HFF-Myc (cell line): Measurements from ENCODE around the gene FGD2.
"Not testable (repeated sequence)": the region's sequence is repeated elsewhere in the genome, so short reads cannot be mapped to it uniquely, and the experiment has no call there.

ENCODE experiments used
- DNase-seq: peaks from one replicate; pipeline ENCODE4 v3.0.0-alpha.2; 2011; ENCODE audit warnings: low read depth; ENCODE audit errors: extremely low read depth
- H3K4me3 ChIP-seq: replicated peaks from 2 replicates; pipeline ENCODE4 v1.5.1; 2011; ENCODE audit warnings: low read depth, mild to moderate bottlenecking, control low read depth, low read length
- TF ChIP-seq, protein P1 (sequence below): IDR thresholded peaks from 2 replicates; pipeline ENCODE4 v1.5.1; 2012; ENCODE audit warnings: mild to moderate bottlenecking, low read depth, low read length, control low read depth; ENCODE audit errors: missing control alignments

FGD2 gene

DNA sequence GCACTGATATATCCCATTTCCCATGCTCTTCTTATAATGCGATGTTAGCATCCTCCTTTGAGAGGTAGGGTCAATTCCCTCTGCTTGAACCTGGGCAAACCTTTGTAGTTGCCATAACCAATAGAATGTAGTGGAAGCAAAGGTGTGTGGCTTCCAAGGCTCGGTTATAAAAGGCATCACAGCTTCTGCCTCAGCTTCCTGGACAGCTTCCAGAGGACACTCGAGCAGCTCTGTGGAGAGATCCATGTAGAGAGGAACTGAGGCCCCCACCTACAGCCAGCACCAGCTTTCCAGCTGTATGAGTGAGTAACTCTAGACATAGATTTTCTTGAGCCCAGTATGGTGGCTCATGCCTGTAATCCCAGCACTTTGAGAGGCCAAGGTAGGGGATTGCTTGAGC lies 36.7 kb downstream of the FGD2 start:
- TF ChIP-seq, protein P1, sequence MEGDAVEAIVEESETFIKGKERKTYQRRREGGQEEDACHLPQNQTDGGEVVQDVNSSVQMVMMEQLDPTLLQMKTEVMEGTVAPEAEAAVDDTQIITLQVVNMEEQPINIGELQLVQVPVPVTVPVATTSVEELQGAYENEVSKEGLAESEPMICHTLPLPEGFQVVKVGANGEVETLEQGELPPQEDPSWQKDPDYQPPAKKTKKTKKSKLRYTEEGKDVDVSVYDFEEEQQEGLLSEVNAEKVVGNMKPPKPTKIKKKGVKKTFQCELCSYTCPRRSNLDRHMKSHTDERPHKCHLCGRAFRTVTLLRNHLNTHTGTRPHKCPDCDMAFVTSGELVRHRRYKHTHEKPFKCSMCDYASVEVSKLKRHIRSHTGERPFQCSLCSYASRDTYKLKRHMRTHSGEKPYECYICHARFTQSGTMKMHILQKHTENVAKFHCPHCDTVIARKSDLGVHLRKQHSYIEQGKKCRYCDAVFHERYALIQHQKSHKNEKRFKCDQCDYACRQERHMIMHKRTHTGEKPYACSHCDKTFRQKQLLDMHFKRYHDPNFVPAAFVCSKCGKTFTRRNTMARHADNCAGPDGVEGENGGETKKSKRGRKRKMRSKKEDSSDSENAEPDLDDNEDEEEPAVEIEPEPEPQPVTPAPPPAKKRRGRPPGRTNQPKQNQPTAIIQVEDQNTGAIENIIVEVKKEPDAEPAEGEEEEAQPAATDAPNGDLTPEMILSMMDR = no peak
- H3K4me3 ChIP-seq = no peak overlapping the region
- no peak for DNase-seq

DNA sequence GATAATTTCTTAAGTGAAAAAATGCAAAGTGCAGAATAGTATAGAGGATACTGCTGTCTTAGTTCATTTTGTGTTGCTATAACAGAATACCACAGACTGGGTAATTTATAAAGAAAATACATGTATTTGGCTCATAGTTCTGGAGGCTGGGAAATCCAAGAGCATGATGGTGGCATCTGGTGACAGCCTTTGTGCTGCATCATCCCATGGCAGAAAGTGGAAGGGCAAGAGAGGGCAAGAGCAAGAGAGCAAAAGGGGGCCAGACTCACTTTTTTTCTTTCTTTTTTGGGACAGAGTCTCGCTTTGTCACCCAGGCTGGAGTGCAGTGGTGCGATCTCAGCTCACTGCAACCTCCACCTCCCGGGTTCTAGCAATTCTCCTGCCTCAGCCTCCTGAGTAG lies 37.6 kb downstream of the FGD2 start:
- DNase-seq, H3K4me3 ChIP-seq: not testable (repeated sequence)

DNA sequence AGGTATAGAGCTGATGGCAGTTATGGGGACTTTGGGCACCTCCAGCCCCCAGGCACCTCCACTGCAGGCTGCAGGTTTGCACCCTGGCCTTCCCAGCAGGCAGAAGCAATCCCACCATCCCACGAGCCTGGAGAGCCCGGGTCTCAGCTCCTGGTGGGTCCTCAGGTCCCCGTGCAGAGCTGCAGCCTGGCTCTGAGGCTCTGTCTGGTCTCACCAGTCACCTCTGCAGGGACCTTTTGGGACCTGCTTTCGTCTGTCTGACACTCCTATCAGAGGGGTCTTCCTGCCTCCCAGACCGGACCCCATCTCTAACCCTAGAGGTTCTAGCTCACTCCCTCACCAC lies 41.9 kb downstream of the FGD2 start:
- H3K4me3 ChIP-seq = no peak overlapping the region
- no peak for DNase-seq
- TF ChIP-seq, protein P1 = no peak

DNA sequence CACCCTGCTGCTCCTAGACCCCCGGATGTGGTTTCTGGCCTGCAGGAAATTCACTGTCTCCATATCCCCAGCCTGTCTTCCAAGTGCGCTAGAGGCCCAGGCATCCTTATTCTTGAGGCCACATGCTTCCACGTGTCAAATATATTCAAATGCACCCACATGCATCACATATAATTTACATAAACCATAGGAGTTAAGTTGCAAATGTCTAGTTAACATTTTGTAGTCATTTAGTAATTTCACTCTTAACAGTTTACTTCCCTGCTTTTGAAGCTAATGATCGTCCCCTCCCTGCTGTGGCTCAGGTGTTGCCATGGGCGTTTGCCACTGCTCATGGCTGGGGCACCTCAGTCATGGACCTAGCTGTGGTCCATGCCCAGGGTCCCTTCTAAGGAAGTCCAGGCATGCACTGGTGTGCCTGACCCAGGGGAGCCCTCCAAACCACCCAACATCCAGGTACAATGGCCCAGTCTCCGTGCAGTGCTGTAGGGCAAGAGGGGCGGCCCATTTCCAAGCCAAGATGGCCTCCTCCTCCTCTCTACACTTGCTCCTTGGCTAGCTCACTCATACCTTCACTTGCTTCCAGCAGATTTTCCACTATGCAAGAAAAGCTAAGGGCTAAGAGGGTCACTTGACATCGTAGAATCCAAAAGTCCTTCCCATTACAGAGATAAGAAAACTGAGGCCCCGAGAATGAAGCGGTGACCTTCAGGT lies 42.4 kb downstream of the FGD2 start:
- TF ChIP-seq, protein P1 = no peak
- H3K4me3 ChIP-seq = no peak overlapping the region
- DNase-seq = no peak

DNA sequence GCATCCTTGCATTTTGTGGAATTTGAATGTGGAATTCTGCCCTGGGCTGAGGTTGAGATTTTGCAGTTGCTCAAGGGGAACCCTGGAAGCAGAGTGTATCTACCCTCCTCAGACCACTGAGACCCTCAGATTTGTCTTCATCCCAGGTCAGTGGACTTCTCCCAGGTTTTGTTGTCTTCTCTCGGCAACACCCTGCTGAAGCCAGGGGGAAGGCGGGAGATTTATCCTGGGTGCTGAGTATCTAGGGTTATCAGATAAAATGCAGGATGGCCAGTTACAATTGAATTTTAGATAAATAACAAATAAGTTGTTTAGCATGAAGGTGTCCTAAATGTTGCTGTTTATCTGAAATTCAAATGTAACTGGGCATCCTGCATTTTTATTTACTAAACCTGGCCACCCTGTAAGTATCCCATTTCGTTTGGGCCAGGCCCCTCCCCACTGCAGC lies 43.0 kb downstream of the FGD2 start:
- no peak for DNase-seq
- TF ChIP-seq, protein P1 = no peak
- no peak overlapping the region for H3K4me3 ChIP-seq

DNA sequence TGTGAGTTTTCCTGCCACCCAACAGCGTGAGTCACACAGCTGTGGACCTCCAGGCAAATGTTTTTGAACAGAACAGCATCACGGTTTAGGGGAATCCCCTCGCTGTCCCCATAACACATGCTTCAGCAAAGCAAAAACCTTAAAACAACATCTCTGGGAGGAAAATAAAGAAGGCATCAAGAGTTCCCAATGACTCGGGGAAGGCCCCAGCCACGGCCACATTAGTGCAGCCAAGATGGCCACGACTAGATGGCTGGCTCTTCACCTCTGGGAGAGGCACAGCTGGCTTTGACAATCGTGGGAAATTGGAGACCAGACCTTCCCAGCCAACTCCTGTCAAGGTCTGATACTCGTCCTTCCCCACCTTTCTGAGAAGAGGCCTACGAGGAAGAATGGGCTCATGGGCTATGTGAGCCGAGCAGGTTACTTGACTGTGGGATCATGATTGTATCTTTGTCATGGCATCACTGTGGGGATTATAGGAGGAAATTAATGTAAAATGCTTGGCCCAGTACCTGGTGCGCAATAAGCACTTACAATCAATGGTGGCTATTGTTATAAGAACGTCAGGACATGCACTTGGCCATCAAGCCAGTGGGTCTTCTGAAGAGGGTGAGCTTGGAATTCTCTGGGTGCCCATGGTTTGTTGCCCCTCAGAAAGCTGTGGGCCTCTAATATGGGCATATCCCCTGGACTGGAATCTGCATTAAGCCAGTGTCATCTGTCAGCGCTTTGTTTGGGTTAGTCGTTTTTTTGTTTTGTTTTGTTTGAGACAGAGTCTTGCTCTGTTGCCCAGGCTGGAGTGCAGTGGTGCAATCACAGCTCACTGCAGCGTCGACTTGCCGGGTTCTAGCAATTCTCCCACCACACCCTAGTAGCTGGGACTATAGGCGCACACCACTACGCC lies 43.6 kb downstream of the FGD2 start:
- no peak overlapping the region for H3K4me3 ChIP-seq
- TF ChIP-seq, protein P1 = no peak
- peak; percentile 72 for DNase-seq

DNA sequence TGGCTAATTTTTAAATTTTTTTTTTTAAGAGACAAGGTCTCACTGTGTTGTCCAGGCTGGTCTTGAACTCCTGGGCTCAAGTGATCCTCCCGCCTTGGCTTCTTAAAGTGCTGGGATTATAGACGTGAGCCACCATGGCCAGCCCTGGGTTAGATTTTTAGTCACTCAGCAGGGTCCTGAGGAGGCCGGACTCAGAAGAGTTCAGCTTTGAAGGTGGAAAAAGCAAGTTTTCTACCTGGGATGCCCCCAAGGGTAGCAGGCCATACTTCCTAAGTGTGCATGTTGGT lies 44.2 kb downstream of the FGD2 start:
- TF ChIP-seq, protein P1 = no peak
- no peak for DNase-seq
- H3K4me3 ChIP-seq = no peak overlapping the region
